ENCODE measurements around the gene FNDC11.

The FNDC11 gene

GRCh38 chr20:63582382-63583063 lies 28.6 kb downstream of the FNDC11 start:
- DNase-seq (ENCODE audit: low read depth in 2 of 2), result no peak

GRCh38 chr20:63585616-63586565 lies 31.9 kb downstream of the FNDC11 start:
- DNase-seq (ENCODE audit: low read depth in 2 of 2), result no peak

GRCh38 chr20:63586797-63587196 lies 32.8 kb downstream of the FNDC11 start:
- DNase-seq (ENCODE audit: low read depth in 2 of 2), result no peak

DNA sequence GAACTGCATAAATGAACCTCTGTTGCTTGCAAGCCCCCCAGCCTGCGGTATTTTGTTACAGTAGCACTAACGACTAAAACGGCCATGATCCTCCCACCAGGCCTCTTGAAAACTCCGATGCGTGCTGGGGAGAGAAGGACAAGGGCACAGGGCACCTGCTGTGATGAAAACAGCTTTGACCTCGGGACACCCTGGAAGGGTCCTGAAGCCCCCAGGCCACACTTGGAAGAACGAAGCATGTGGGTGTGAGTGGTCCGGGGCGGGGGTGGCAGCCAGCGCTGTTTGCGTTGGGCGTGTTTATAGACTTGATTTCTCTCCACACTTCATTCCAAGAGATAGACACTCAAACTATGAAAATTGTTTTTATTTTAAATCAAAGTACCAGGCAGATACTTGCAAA lies 33.3 kb downstream of the FNDC11 start:
- no peak for DNase-seq (ENCODE audit: low read depth in 2 of 2)

DNA sequence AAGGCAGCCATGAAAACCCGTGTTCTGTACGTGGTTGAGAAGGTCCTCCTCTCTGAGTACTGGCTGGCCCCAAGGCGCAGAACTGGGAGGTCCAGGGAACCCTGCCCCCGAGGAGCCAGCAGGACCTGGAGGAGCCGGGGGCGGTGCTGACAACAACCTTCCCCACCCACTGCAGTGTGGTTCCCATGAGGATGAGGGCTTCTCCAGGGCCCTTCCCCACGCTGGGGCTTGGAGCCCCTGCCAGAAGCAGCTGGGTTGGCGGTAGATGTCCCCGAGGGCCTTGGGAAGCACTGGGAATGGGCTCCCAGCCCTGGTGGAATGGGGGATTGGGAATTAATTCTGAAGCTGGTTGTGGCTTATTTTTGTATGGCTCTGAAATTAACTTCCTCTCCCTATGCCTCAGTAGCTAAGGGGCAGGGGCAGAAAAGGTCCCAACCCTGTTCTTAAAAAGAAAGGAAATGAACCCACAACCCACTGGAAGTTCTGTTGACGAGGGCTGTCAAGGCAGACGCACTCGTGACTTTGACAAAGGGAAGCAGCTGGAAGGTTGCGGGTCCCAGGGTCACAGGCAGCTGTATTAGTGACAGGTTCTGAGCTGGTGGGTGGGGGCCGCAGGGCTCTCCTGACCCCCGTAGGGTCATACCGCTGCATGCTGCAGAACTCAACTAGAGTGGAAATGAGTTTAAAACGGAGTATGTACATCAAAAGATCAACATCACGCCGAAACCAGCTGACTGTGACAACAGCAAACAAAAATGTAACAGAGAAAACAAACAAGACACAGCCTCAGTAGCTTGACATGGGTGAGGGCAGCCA lies 34.0 kb downstream of the FNDC11 start:
- no peak for DNase-seq (ENCODE audit: low read depth in 2 of 2)

- DNase-seq (ENCODE audit: low read depth in 2 of 2), result no peak
Measured at GRCh38 chr20:63588641-63589041, 34.7 kb downstream of the FNDC11 start.

DNA sequence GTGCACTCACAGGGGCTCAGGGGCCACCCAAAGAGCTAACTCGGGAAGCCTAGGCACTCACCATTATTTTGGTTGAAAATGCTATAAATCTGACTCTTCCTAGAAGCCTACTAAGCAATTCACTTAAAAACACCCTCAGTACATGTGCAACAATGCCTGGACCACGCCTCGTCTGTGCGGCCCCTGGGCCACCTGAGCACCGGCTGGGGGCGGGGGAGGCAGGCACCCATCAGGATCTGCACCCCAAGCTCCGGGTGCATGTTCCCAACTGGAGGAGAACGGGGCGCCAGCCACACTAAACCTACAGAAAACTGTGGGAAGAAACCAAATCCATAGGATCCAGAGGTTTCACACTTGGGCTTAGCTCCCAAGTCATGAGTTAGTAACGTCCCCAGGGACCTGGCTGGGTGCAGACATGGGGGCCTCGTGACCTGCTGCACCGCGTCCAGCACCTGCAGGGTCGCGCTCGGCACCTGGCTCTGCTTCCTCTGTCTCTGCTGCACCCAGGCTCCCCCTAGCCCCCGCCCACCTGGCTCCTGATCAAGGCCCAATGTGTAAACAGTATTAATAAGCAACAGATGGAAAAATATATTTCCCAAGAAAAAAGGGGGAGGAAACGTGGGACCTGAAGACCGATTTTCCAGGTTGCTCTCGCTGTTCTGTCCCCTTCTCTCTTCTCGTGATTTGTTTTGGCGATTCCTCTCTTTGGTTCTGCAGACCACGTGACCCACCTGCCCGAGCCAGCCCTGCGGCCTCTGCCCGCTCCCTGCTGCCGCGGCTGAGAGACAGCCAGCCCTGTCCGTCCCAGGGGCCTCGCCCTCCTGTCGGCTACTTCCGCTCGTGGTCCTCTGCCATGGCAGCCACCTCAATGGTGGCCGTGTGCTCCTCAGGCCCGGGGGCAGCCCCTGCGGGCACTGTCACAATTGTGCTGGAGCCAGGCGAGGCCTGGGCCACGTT lies 35.6 kb downstream of the FNDC11 start:
- no peak for DNase-seq (ENCODE audit: low read depth in 2 of 2)

- DNase-seq (ENCODE audit: low read depth in 2 of 2), result no peak
Measured at GRCh38 chr20:63590218-63591146, 36.5 kb downstream of the FNDC11 start.

GRCh38 chr20:63591147-63591533 lies 37.2 kb downstream of the FNDC11 start:
- no peak for DNase-seq (ENCODE audit: low read depth in 2 of 2)

DNA sequence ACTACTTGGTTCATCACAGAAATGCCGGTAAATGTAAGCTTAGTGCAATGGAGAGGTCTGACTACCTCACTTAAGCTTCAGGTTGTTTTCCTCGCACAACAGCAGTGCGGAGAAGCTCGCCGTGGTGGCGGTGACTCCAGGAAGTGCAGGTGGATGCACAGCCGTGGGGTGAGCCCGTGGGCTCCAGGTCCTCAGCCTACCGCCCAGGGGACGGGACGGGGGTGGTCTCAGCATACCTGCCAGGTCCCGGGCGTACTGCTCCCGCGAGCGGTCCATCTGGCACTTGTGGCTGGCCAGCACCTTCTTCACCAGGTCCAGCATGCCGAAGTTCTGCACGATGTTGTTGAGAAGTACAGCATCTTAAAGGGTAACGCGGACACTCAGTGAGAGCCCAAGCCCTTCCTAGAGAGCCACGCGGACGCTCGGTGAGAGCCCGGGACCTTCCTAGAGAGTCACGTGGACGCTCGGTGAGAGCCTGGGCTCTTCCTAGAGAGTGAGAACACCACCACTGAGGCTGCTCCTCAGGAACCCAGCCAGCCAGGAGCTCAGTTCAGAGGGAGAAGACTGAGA lies 37.9 kb downstream of the FNDC11 start:
- no peak for DNase-seq (ENCODE audit: low read depth in 2 of 2)

DNA sequence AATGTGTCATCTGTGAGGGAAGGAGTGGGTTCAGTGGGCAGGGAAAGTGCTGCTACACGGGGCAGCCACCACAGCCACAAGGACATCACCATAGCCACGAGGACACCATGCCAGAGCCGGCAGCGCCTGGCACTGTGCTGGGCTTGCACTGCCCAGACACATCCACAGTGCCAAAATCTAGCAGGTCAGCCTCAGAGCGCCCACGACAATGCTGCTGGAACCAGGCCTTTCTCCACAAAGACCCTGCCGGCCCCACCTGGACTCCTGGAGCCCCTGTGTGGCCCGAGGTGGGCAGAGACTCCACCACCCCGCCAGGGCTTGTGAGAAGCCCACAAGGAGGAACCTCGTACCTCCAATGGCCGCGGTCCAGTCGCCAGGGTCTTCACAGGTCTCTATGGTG lies 38.7 kb downstream of the FNDC11 start:
- no peak for DNase-seq (ENCODE audit: low read depth in 2 of 2)

- no peak for DNase-seq (ENCODE audit: low read depth in 2 of 2)
Measured at GRCh38 chr20:63594043-63594561, 40.1 kb downstream of the FNDC11 start.

DNA sequence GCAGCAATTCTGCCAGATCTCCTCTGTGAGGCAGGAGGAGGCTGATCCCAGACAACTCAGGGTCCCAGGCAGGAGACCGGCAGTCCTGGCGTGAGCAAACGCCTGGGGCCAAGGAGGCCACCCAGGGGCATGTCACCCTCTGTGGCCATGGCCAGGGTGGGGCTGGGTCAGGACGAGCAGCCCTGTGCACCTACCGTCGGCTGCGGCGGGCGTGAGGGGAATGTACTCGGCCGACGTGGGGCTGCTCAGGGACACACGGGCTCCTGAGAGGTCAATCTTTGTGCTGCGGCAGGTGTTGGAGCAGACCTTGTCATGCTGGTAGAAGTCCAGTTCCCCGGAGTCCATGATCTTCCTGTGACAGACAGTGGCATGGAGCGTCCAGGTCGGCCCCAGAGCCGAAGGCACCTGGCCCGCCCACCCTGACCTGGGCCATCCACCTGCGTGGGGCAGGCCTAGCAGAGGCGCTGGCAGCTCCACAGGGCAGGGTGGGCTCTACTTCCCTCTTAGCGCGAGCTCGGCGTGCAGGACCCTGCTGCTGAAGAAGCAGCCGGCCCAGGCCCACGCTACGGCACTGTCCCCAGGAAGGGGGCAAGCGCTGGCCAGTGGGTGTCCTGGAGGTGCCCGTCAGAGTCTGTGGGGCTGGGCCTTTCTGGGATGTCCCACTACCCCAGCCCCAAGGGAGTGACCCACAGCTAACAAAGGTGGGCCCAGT lies 41.6 kb downstream of the FNDC11 start:
- no peak for DNase-seq (ENCODE audit: low read depth in 2 of 2)

- no peak for DNase-seq (ENCODE audit: low read depth in 2 of 2)
Measured at GRCh38 chr20:63596423-63596822, 42.5 kb downstream of the FNDC11 start.

GRCh38 chr20:63597651-63598478 lies 43.9 kb downstream of the FNDC11 start:
- DNase-seq (ENCODE audit: low read depth in 2 of 2), result no peak

DNA sequence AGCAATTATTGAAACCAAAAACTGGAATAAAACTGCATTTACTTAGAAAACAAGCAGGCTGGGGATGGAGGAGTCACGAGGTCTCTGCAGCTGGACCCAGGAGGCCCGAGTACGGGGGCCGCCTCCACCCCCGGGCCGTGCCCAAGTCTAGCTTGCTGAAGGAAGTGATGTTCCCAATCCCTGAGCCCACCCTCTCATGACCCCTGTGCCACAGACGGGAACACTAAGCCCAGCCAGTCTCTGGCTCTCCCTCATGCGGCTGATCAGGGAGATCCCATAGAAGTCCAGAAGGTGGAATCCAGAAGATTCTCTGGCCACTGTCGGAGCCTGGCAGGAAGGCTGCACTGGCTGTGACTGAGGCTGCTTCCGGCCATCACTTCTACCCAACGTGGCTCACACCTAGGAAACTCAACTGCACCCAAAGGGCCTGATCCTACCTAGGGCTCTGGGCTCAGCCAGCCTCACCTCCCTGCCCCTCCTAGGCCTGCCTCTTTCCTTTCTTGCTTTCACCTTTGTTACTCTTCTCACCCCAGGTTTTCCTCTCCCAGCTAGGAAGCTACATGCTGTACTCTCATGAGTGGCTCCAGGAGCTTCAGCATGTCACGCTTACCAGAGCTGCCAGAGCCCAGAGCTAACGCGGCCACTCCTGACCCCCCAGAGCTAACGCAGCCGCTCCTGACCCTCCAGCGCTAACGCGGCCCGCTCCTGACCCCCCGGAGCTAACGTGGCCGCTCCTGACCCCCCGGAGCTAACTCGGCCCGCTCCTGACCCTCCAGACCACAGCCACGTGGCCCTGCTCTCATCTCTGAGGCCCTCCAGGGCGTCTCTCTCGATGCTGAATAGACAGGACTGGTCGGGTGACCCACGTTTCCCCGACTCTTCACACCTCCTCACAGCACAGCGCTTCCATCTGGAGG lies 44.8 kb downstream of the FNDC11 start:
- no peak for DNase-seq (ENCODE audit: low read depth in 2 of 2)

Data from stimulated activated CD4-positive, alpha-beta T cell treated with anti-CD3 and anti-CD28 coated beads, Interleukin-4, amount 100 ng/mL, for 48 hours (primary cell).